Neural cell (in vitro differentiated cells): Measurements from ENCODE around the gene CCDC33. TPM values are rescaled to one million over a fixed set of nuclear protein-coding genes. Genes with fewer than 3 reads are reported as not detected.

Experiments used
- H2AFZ ChIP-seq: fragments of 200-600, 300-800 bp; sonication (generic), shearing (Covaris generic); 2 replicates; pipeline ENCODE4 v1.6.0; 2014; ENCODE audit warnings: low read depth, mild to moderate bottlenecking, antibody characterized with exemption, low read length, moderate library complexity
- H3F3A ChIP-seq: fragments of 200-600 bp; shearing (Covaris generic); 2 replicates; pipeline ENCODE4 v1.6.1; 2016; ENCODE audit warnings: mild to moderate bottlenecking, moderate library complexity, mixed read lengths, antibody characterized with exemption, low read length; ENCODE audit not compliant: insufficient read depth, poor library complexity, severe bottlenecking
- H3K27ac ChIP-seq: fragments of 200-600, 300-800 bp; sonication (generic), shearing (Covaris generic); 2 replicates; pipeline ENCODE4 v1.5.1; 2014; ENCODE audit warnings: mild to moderate bottlenecking, low read length, moderate library complexity
- H3K27me3 ChIP-seq: fragments of 300-800, 200-600 bp; sonication (generic), shearing (Covaris generic); 2 replicates; pipeline ENCODE4 v1.6.0; 2014; ENCODE audit warnings: mild to moderate bottlenecking, low read depth, low read length, moderate library complexity; ENCODE audit not compliant: insufficient read depth
- H3K36me3 ChIP-seq: fragments of 300-800, 200-600 bp; sonication (generic), shearing (Covaris generic); 2 replicates; pipeline ENCODE4 v1.5.1; 2014; ENCODE audit warnings: mild to moderate bottlenecking, antibody characterized with exemption, low read length, moderate library complexity; ENCODE audit not compliant: insufficient read depth
- H3K4me2 ChIP-seq: fragments of 300-800, 200-600 bp; sonication (generic), shearing (Covaris generic); 2 replicates; pipeline ENCODE4 v1.6.0; 2014; ENCODE audit warnings: mild to moderate bottlenecking, low read length
- H3K4me3 ChIP-seq: fragments of 300-800, 200-600 bp; sonication (generic), shearing (Covaris generic); 2 replicates; pipeline ENCODE4 v1.5.1; 2014; ENCODE audit warnings: mild to moderate bottlenecking, low read length, moderate library complexity
- H3K79me2 ChIP-seq: fragments of 200-600 bp; shearing (Covaris generic); replicated peaks from 2 replicates; pipeline ENCODE4 v1.6.0; 2014; ENCODE audit warnings: mild to moderate bottlenecking, low read length, moderate library complexity; ENCODE audit not compliant: insufficient read depth
- H3K9ac ChIP-seq: fragments of 300-800, 200-600 bp; sonication (generic), shearing (Covaris generic); 2 replicates; pipeline ENCODE4 v1.6.1; 2016; ENCODE audit warnings: mild to moderate bottlenecking, low read length, mixed read lengths
- H3K9me2 ChIP-seq: fragments of 200-600 bp; shearing (Covaris generic); 2 replicates; pipeline ENCODE4 v1.6.1; 2016; ENCODE audit warnings: mild to moderate bottlenecking, low read length, mixed read lengths; ENCODE audit not compliant: insufficient read depth
- H3K9me3 ChIP-seq: fragments of 200-600, 300-800 bp; sonication (generic), shearing (Covaris generic); 2 replicates; pipeline ENCODE4 v1.6.1; 2016; ENCODE audit warnings: mild to moderate bottlenecking, mixed run types, low read length, moderate library complexity, mixed read lengths
- H4K20me1 ChIP-seq: fragments of 200-600 bp; shearing (Covaris generic); 2 replicates; pipeline ENCODE4 v1.6.1; 2016; ENCODE audit warnings: mild to moderate bottlenecking, mixed run types; ENCODE audit not compliant: insufficient read depth
- EP300 ChIP-seq: fragments of 450-650 bp; conservative IDR thresholded peaks from 2 replicates; pipeline ENCODE4 v1.6.1; 2014; ENCODE audit warnings: antibody characterized with exemption, mild to moderate bottlenecking, moderate library complexity; ENCODE audit not compliant: poor library complexity, severe bottlenecking
- EZH2 ChIP-seq: fragments of 200-600, 300-800 bp; shearing (Covaris generic), sonication (generic); IDR thresholded peaks from 2 replicates; pipeline ENCODE4 v1.6.1; 2014; ENCODE audit warnings: antibody characterized with exemption, low read length, borderline replicate concordance, mild to moderate bottlenecking; ENCODE audit not compliant: insufficient read depth, poor library complexity, severe bottlenecking
- MXI1 ChIP-seq: fragments of 450-650 bp; conservative IDR thresholded peaks from 2 replicates; pipeline ENCODE4 v1.6.1; 2014; ENCODE audit warnings: antibody characterized with exemption, mild to moderate bottlenecking; ENCODE audit not compliant: poor library complexity, severe bottlenecking
- POLR2AphosphoS5 ChIP-seq: IDR thresholded peaks from 2 replicates; pipeline ENCODE4 v1.6.1; 2012
- RAD21 ChIP-seq: fragments of 450-650 bp; conservative IDR thresholded peaks from 2 replicates; pipeline ENCODE4 v1.6.1; 2014; ENCODE audit warnings: antibody characterized with exemption, mild to moderate bottlenecking, moderate library complexity
- SMC3 ChIP-seq: fragments of 450-650 bp; conservative IDR thresholded peaks from 2 replicates; pipeline ENCODE4 v1.6.1; 2014; ENCODE audit warnings: antibody characterized with exemption, mild to moderate bottlenecking, moderate library complexity; ENCODE audit not compliant: poor library complexity
- TAF1 ChIP-seq: IDR thresholded peaks from 2 replicates; pipeline ENCODE4 v1.6.1; 2012; ENCODE audit warnings: low read depth
- polyA plus RNA-seq: library from polyadenylated mRNA; depleted of rRNA; stranded (reverse); fragments of >200 nt; gene quantifications from 2 replicates; pipeline ENCODE4 v1.2.3, GENCODE V29; 2014
- TF ChIP-seq, protein P1 (sequence below): fragments of 450-650 bp; IDR thresholded peaks from 2 replicates; pipeline ENCODE4 v1.5.1; 2014; ENCODE audit warnings: antibody characterized with exemption, mild to moderate bottlenecking, moderate library complexity; ENCODE audit not compliant: poor library complexity, severe bottlenecking
- TF ChIP-seq, protein P2 (sequence below): IDR thresholded peaks from 2 replicates; pipeline ENCODE4 v1.6.1; 2012; ENCODE audit warnings: borderline replicate concordance

The CCDC33 gene
- polyA plus RNA-seq, 1 donor from 2014 or later: 1.4 TPM

DNA sequence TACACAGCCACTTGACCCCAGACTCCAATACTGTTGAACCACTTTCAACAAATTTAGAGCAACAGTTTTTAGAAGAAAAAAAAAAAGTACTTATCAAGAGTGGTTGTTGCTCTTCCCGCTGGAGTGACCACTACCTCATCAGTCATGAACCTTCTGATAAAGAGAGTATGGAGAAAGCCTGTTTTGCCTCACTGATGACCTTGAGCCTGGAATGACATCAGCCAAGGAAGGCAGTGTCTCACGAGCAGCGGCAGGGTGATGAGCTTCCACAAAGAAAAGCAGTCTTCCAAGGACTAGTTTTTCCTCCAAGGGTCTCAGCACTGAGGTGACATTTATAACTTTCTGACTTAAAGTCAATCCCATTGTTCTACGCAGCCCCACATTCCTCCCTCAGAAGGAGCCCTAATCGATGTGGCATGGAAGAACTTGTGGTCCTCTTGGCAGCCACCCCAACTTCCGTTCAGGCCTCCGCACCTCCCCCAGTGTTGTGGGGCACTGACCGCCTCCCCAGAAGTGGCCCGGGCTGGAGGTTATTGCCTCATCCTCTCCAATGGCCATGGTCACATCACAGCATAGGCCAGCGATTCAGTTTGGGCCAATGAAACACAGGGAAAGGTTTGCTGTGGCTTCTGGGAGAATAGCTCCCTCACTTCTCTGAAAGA is 133.1 kb downstream of the CCDC33 start:
- no peak for TF ChIP-seq POLR2AphosphoS5
- TF ChIP-seq EZH2: no peak
- no peak for TF ChIP-seq EP300
- TF ChIP-seq SMC3: no peak
- no peak for TF ChIP-seq MXI1
- H3K9me2 ChIP-seq: no peaks in the 10 kb centered on the region
- H3K79me2 ChIP-seq: no peaks in the 10 kb centered on the region
- H3K4me2 ChIP-seq: no peak overlapping the region
- H3K4me3 ChIP-seq: no peak overlapping the region
- no peaks in the 10 kb centered on the region for H4K20me1 ChIP-seq
- H3K9ac ChIP-seq: no peak overlapping the region
- peaks cover 19% of the 10 kb centered on the region for H3K27me3 ChIP-seq
- H2AFZ ChIP-seq: no peak overlapping the region
- no peaks in the 10 kb centered on the region for H3K36me3 ChIP-seq
- H3K9me3 ChIP-seq: no peaks in the 10 kb centered on the region
- H3K27ac ChIP-seq: no peak overlapping the region
- no peaks in the 10 kb centered on the region for H3F3A ChIP-seq

DNA sequence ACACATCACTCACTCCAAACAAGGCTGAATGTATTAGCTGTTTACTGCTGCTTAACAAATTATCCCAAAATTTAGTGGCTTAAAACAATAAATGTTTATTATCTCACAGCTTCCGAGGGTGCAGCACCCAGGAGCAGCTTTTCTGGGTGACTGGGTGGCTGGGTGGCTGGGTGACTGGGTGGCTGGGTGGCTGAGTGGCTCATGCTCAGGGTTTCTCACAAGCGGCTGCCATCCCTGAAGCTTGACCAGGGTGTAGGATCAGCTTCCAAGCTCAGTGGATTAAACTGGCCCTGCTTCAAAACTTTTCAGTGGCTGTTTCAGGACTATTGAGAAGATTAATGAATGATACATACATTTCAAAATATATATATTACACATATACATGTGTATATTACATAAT is 133.6 kb downstream of the CCDC33 start:
- Histone ChIP-seq H3K9me3 (no peaks in the 10 kb centered on the region), H3K9me2 (no peaks in the 10 kb centered on the region), H3K9ac (no peak overlapping the region), H3K4me2 (no peak overlapping the region), H3K36me3 (no peaks in the 10 kb centered on the region), H3F3A (no peaks in the 10 kb centered on the region), H2AFZ (no peak overlapping the region), H3K79me2 (no peaks in the 10 kb centered on the region), H4K20me1 (no peaks in the 10 kb centered on the region), H3K27me3 (peaks cover 17% of the 10 kb centered on the region), H3K27ac (no peak overlapping the region), H3K4me3 (no peak overlapping the region)
- TF ChIP-seq EZH2: no peak
- TF ChIP-seq POLR2AphosphoS5: no peak
- TF ChIP-seq TAF1: no peak
- TF ChIP-seq RAD21: no peak
- TF ChIP-seq, protein P1, sequence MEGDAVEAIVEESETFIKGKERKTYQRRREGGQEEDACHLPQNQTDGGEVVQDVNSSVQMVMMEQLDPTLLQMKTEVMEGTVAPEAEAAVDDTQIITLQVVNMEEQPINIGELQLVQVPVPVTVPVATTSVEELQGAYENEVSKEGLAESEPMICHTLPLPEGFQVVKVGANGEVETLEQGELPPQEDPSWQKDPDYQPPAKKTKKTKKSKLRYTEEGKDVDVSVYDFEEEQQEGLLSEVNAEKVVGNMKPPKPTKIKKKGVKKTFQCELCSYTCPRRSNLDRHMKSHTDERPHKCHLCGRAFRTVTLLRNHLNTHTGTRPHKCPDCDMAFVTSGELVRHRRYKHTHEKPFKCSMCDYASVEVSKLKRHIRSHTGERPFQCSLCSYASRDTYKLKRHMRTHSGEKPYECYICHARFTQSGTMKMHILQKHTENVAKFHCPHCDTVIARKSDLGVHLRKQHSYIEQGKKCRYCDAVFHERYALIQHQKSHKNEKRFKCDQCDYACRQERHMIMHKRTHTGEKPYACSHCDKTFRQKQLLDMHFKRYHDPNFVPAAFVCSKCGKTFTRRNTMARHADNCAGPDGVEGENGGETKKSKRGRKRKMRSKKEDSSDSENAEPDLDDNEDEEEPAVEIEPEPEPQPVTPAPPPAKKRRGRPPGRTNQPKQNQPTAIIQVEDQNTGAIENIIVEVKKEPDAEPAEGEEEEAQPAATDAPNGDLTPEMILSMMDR: no peak
- no peak for TF ChIP-seq SMC3
- TF ChIP-seq, protein P2, sequence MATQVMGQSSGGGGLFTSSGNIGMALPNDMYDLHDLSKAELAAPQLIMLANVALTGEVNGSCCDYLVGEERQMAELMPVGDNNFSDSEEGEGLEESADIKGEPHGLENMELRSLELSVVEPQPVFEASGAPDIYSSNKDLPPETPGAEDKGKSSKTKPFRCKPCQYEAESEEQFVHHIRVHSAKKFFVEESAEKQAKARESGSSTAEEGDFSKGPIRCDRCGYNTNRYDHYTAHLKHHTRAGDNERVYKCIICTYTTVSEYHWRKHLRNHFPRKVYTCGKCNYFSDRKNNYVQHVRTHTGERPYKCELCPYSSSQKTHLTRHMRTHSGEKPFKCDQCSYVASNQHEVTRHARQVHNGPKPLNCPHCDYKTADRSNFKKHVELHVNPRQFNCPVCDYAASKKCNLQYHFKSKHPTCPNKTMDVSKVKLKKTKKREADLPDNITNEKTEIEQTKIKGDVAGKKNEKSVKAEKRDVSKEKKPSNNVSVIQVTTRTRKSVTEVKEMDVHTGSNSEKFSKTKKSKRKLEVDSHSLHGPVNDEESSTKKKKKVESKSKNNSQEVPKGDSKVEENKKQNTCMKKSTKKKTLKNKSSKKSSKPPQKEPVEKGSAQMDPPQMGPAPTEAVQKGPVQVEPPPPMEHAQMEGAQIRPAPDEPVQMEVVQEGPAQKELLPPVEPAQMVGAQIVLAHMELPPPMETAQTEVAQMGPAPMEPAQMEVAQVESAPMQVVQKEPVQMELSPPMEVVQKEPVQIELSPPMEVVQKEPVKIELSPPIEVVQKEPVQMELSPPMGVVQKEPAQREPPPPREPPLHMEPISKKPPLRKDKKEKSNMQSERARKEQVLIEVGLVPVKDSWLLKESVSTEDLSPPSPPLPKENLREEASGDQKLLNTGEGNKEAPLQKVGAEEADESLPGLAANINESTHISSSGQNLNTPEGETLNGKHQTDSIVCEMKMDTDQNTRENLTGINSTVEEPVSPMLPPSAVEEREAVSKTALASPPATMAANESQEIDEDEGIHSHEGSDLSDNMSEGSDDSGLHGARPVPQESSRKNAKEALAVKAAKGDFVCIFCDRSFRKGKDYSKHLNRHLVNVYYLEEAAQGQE: no peak
- TF ChIP-seq EP300: no peak
- TF ChIP-seq MXI1: no peak
